DMS 273 treated with DMSO at 0.1 percent for 48 hours (cell line): Measurements from ENCODE around the gene ISOC2.
"Not testable (repeated sequence)": the region's sequence is repeated elsewhere in the genome, so short reads cannot be mapped to it uniquely, and the experiment has no call there.

Experiments used
- DNase-seq: peaks from one replicate; lab custom pipeline; 2025; lab: John Stamatoyannopoulos, UW

ISOC2 gene

DNA sequence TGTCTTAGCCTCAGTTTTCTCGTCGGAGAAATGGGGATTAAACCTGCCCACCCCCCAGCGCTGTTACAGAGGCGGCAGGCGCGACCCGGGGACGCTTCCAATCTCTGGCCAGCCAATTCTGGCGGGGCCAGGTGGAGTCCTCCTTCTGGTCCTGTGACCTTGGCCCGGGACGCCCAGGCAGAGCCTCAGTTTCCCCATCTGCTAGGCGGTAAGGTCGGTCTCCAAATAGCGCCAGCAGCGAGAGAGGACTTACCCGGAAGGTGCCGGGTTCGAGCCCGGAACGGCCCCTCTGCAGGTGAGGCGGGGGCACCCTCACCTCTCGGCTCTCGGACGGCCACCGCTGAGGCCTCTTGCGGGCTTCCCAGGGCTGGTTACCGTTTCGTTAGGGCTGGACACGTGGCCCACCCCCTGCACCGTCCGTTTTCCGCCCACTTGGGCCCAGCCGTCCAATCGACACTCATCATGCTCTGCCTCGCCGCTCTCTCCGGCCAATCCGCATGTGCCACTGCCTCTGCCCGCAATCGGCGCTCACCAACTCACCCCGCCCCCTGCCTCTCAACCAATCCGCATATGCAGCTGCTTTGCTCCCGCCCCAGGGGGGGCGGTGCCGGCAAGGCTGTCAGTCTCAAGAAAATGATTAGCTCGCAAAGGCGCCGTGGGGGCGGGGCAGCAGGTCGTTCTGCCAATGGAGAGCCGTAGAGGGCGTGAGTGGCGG is at the start of gene ISOC2:
Gene ISOC2, minus strand, starts transcription at position 384 of the 715 bp plus-strand sequence. CDS start 5,156 bp downstream, outside the sequence.
- peak; percentile 99 for DNase-seq

GRCh38 chr19:55508120-55508519 is 46.7 kb upstream of the ISOC2 start:
- no peak for DNase-seq

GRCh38 chr19:55504981-55505380 is 43.5 kb upstream of the ISOC2 start:
- DNase-seq = no peak

- no peak for DNase-seq
Observed at GRCh38 chr19:55504252-55504603, 42.8 kb upstream of the ISOC2 start.

DNA sequence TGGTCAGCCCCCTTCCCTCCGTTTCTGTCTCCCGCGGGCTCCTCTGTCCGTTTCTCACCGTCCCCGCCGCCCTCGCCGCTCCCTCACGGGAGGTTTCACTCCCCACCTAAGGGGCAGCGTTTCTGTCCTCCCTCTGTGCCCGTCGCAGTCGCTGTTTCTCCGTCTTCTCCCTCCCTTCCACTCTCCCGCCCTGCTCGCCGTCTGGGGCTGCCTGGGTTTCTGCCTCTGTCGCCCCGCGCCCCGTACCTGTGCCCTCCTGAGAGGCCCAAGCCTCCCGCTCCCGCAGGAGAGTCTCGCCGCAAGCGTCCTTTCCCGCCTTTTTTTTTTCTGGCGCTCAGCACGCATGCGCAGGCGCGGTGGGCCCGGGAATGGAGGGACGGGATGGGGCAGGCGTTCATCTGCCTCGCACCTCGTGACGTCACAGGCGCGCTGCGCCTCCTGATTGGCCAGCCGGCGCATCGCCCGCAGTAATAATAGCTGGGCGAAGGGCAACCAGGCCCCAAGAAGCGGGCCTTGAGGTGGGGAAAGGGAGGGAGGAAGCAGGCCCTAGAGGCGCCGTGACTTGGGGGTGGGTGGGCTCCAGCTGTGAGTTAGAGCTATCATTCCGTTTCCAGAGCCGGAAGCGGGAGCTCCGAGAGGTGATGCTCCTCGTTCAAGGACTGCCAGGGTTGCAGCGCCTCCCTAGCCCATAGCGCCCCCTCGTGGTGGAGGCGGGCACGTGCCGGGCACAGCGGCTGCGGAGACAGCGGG is 42.2 kb upstream of the ISOC2 start:
- peak; percentile 54 for DNase-seq

GRCh38 chr19:55503157-55503501 is 41.7 kb upstream of the ISOC2 start:
- no peak for DNase-seq

GRCh38 chr19:55502197-55502952 is 40.9 kb upstream of the ISOC2 start:
- DNase-seq = no peak

- DNase-seq = no peak
Observed at GRCh38 chr19:55500368-55500952, 39.0 kb upstream of the ISOC2 start.

GRCh38 chr19:55498246-55498840 is 36.9 kb upstream of the ISOC2 start:
- DNase-seq = no peak

DNA sequence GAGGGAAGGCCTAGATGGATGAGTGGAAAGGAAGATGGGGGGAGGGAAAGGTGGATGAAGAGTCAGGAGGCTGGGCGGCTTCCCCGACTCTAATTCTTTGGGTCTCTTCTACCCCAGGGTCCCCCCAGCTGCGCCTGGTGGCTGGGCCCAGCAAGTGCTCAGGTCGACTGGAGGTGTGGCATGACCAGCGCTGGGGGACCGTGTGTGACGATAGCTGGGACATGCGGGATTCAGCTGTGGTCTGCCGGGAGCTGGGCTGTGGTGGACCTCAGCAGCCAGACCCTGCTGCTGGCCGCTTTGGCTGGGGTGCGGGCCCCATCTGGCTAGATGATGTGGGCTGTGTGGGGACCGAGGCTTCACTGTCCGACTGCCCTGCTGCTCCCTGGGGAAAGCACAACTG is 36.3 kb upstream of the ISOC2 start:
- DNase-seq = no peak

- not testable (repeated sequence) for DNase-seq
Observed at GRCh38 chr19:55496820-55497219, 35.4 kb upstream of the ISOC2 start.

DNA sequence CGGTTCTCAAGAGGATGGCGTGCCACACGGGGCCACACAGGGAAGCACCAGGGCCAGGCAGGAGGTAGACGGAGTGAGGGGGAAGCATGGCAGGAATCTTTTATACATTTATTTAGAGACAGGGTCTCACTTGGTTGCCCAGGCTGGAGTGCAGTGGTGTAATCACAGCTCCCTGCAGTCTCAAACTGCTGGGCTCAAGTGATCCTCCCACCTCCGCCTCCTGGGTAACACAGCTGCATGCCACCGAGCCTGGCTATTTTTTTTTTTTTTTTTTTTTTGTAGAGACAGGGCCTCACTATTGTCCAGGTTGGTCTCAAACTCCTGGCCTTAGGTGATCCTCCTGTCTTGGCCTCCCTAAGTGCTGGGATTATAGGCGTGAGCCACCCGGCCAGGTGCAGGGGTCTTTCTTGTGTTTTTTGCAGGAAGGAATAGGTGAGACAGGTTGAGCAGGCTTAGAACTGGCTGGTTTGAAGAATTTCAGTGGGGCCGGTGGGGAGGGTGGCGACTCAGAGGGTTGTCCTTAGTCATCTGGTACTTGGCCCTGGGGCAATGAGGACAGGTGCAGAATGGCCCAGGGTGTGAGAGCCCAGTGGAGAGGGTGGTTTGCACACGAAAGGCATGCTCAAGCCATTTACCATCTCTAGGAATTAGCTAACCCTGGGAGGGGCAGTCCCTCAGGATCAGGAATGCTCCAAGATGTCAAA is 34.4 kb upstream of the ISOC2 start:
- no peak for DNase-seq

GRCh38 chr19:55494172-55494761 is 32.8 kb upstream of the ISOC2 start:
- DNase-seq = no peak

- DNase-seq = no peak
Observed at GRCh38 chr19:55493645-55494171, 32.3 kb upstream of the ISOC2 start.

DNA sequence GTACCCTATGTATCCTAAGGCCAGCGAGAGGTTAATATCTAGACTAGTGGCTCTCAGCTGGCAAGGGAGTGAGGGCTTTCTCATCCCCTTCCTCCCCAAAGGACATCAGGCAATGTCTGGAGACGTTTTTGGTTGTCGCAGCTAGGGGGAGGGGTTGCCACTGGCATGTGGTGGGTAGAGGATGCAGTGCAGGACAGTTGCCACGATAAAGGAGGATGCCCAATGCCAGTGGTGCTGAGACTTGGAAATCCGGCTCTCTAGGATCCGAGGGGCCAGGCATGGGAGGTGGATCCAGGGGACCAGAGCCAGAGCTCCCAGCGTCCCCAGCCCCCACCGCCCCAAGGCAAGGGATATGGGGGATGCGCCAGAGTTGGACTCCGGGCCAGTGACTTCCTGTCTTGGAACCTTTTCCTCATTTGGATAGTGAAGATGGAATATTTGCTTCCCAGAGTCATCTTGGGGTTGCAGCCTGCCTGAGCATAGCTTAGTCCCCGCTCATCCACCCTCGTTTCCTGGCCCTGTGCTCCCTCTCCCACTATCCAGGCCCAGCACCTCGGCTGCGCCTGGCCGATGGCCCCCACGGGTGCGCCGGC is 31.7 kb upstream of the ISOC2 start:
- no peak for DNase-seq

- DNase-seq = no peak
Observed at GRCh38 chr19:55492362-55492944, 31.0 kb upstream of the ISOC2 start.

GRCh38 chr19:55491546-55492360 is 30.3 kb upstream of the ISOC2 start:
- DNase-seq = no peak

- no peak for DNase-seq
Observed at GRCh38 chr19:55490478-55491432, 29.3 kb upstream of the ISOC2 start.
